ENCODE data around the gene ADAMTSL2. TPM values are rescaled to one million over a fixed set of nuclear protein-coding genes. Genes with fewer than 3 reads are reported as not detected.

Gene ADAMTSL2
- total RNA-seq, 4 donors from 2014 or later, result 2.8 to 6.6 (median 3.2) TPM

- no peak overlapping the region for H3K27ac ChIP-seq (replicated peaks in 1 of 4)
- H3K4me3 ChIP-seq, result no peak overlapping the region
- 86% methylated on average over 16 of the region's 19 CpGs for WGBS
- H3K9me3 ChIP-seq, result no peaks in the 10 kb centered on the region
- intact Hi-C loops (cut with DNase I), result no loop called here
- peaks cover 23 to 30% (median 27%) of the 10 kb centered on the region in 4 donors for H3K4me1 ChIP-seq
- H3K27me3 ChIP-seq, result peaks cover 0 to 65% (median 0%) of the 10 kb centered on the region in 4 donors
- no peaks in the 10 kb centered on the region for H3K36me3 ChIP-seq
- TF ChIP-seq CTCF (IDR thresholded peaks at IDR 0.05) (no peak), POLR2AphosphoS5 (IDR thresholded peaks at IDR 0.05) (no peak), EP300 (IDR thresholded peaks at IDR 0.05) (no peak), POLR2A (IDR thresholded peaks at IDR 0.05; ENCODE audit: low read depth) (no peak)
- no peak for DNase-seq (ENCODE audit: extremely low spot score)
Measured at GRCh38 chr9:133512253-133513213, 22.0 kb upstream of the ADAMTSL2 start.

- TF ChIP-seq POLR2AphosphoS5 (IDR thresholded peaks at IDR 0.05) (no peak), CTCF (IDR thresholded peaks at IDR 0.05) (no peak), POLR2A (IDR thresholded peaks at IDR 0.05; ENCODE audit: low read depth) (no peak), EP300 (IDR thresholded peaks at IDR 0.05) (no peak)
- intact Hi-C loops (cut with DNase I), result no loop called here
- Histone ChIP-seq H3K27ac (replicated peaks in 1 of 4) (no peak overlapping the region), H3K4me3 (no peak overlapping the region), H3K9me3 (no peaks in the 10 kb centered on the region), H3K36me3 (no peaks in the 10 kb centered on the region), H3K27me3 (peaks cover 0 to 55% (median 0%) of the 10 kb centered on the region in 4 donors), H3K4me1 (peaks cover 23 to 30% (median 27%) of the 10 kb centered on the region in 4 donors)
- 71% methylated on average over 16 of the region's 28 CpGs for WGBS
- DNase-seq (ENCODE audit: extremely low spot score), result no peak
Measured at GRCh38 chr9:133513214-133514100, 21.0 kb upstream of the ADAMTSL2 start.

GRCh38 chr9:133514460-133515239 is 19.9 kb upstream of the ADAMTSL2 start:
- no peak for DNase-seq (ENCODE audit: extremely low spot score)
- intact Hi-C loops (cut with DNase I), result no loop called here
- Histone ChIP-seq H3K9me3 (no peaks in the 10 kb centered on the region), H3K4me3 (no peak overlapping the region), H3K36me3 (no peaks in the 10 kb centered on the region), H3K27ac (replicated peaks in 1 of 4) (no peak overlapping the region), H3K27me3 (peaks cover 0 to 49% (median 0%) of the 10 kb centered on the region in 4 donors), H3K4me1 (peaks cover 16 to 21% (median 17%) of the 10 kb centered on the region in 4 donors)
- whole genome bisulfite sequencing, result 41% methylated on average over 11 of the region's 14 CpGs
- TF ChIP-seq POLR2AphosphoS5 (IDR thresholded peaks at IDR 0.05) (no peak), POLR2A (IDR thresholded peaks at IDR 0.05; ENCODE audit: low read depth) (no peak)

GRCh38 chr9:133515240-133515610 is 19.3 kb upstream of the ADAMTSL2 start:
- DNase-seq (ENCODE audit: extremely low spot score), result no peak

GRCh38 chr9:133515615-133516255 is 18.8 kb upstream of the ADAMTSL2 start:
- no peak overlapping the region for H3K27ac ChIP-seq (replicated peaks in 1 of 4)
- H3K27me3 ChIP-seq, result peaks cover 0 to 39% (median 0%) of the 10 kb centered on the region in 4 donors
- no peak for DNase-seq (ENCODE audit: extremely low spot score)
- intact Hi-C loops (cut with DNase I), result no loop called here
- H3K4me1 ChIP-seq, result peaks cover 10 to 16% (median 14%) of the 10 kb centered on the region in 4 donors
- no peak for TF ChIP-seq POLR2AphosphoS5 (IDR thresholded peaks at IDR 0.05)
- TF ChIP-seq EP300 (IDR thresholded peaks at IDR 0.05), result no peak
- no peak for TF ChIP-seq CTCF (IDR thresholded peaks at IDR 0.05)
- TF ChIP-seq POLR2A (IDR thresholded peaks at IDR 0.05; ENCODE audit: low read depth), result no peak
- 89% methylated on average over 13 of the region's 17 CpGs for WGBS
- no peak overlapping the region for H3K4me3 ChIP-seq
- no peaks in the 10 kb centered on the region for H3K36me3 ChIP-seq
- H3K9me3 ChIP-seq, result no peaks in the 10 kb centered on the region

More at GRCh38 chr9:133515240-133515610, 19.3 kb upstream of the ADAMTSL2 start:
- Histone ChIP-seq H3K4me1 (peaks cover 10 to 16% (median 14%) of the 10 kb centered on the region in 4 donors), H3K9me3 (no peaks in the 10 kb centered on the region), H3K27ac (replicated peaks in 1 of 4) (no peak overlapping the region), H3K36me3 (no peaks in the 10 kb centered on the region), H3K27me3 (peaks cover 0 to 44% (median 0%) of the 10 kb centered on the region in 4 donors), H3K4me3 (no peak overlapping the region)
- no CpG with 5 or more reads among the region's 10 CpGs for WGBS
- intact Hi-C loops (cut with DNase I), result no loop called here
- no peak for TF ChIP-seq POLR2A (IDR thresholded peaks at IDR 0.05; ENCODE audit: low read depth)
